GM23338 (cell line): ENCODE results near the gene ABAT. TPM values are rescaled to one million over a fixed set of nuclear protein-coding genes. Genes with fewer than 3 reads are reported as not detected.

Source experiments
- ATAC-seq: fragments of 200-7000 bp; cut with Tn5 transposase; 3 replicates; pipeline ENCODE4 v1.9.1; 2020
- DNase-seq: peaks from one replicate; pipeline ENCODE4 v3.0.0-alpha.2; 2015; ENCODE audit warnings: low spot score
- H2AFZ ChIP-seq: fragments of 200-600 bp; sonication (generic); 2 replicates; pipeline ENCODE4 v1.8.0; 2016; ENCODE audit warnings: antibody characterized with exemption, mild to moderate bottlenecking, moderate library complexity
- H3F3A ChIP-seq: fragments of 200-600 bp; sonication (generic); replicated peaks from 2 replicates; pipeline ENCODE4 v1.8.0; 2017; ENCODE audit warnings: antibody characterized with exemption, mixed run types, low read depth
- H3K27ac ChIP-seq: fragments of 200-600 bp; sonication (generic); 2 replicates; pipeline ENCODE4 v1.6.1; 2016; ENCODE audit warnings: low read depth
- H3K27me3 ChIP-seq: fragments of 200-600 bp; sonication (generic); 2 replicates; pipeline ENCODE4 v1.8.0; 2016; ENCODE audit warnings: mild to moderate bottlenecking, mixed run types, moderate library complexity; ENCODE audit not compliant: insufficient read depth
- H3K36me3 ChIP-seq: fragments of 200-600 bp; sonication (generic); 2 replicates; pipeline ENCODE4 v1.8.0; 2016; ENCODE audit warnings: mild to moderate bottlenecking; ENCODE audit not compliant: insufficient read depth
- H3K4me1 ChIP-seq: fragments of 200-600 bp; sonication (generic); 2 replicates; pipeline ENCODE4 v1.8.0; 2016; ENCODE audit warnings: mild to moderate bottlenecking, moderate library complexity; ENCODE audit not compliant: insufficient read depth
- H3K4me2 ChIP-seq: fragments of 200-600 bp; sonication (generic); 2 replicates; pipeline ENCODE4 v1.7.1; 2017; ENCODE audit warnings: mixed run types
- H3K4me3 ChIP-seq: fragments of 200-600 bp; sonication (generic); 2 replicates; pipeline ENCODE4 v1.6.1; 2016; ENCODE audit warnings: mixed run types
- H3K79me2 ChIP-seq: fragments of 200-600 bp; sonication (generic); replicated peaks from 2 replicates; pipeline ENCODE4 v1.8.0; 2017; ENCODE audit warnings: mild to moderate bottlenecking; ENCODE audit not compliant: insufficient read depth
- H3K9me2 ChIP-seq: fragments of 200-600 bp; sonication (generic); 2 replicates; pipeline ENCODE4 v1.8.0; 2017; ENCODE audit not compliant: insufficient read depth
- H4K20me1 ChIP-seq: fragments of 200-600 bp; sonication (generic); replicated peaks from 2 replicates; pipeline ENCODE4 v1.8.0; 2017; ENCODE audit warnings: mild to moderate bottlenecking; ENCODE audit not compliant: insufficient read depth
- H3K27ac Mint-ChIP-seq: 2 replicates; pipeline ENCODE4 v1.8.0; 2020; ENCODE audit warnings: inconsistent platforms, mild to moderate bottlenecking, moderate library complexity, mixed read lengths
- H3K27me3 Mint-ChIP-seq: 3 replicates; pipeline ENCODE4 v1.8.0; 2022; ENCODE audit warnings: low read depth, mild to moderate bottlenecking, moderate library complexity, mixed read lengths, inconsistent platforms; ENCODE audit not compliant: insufficient read depth, poor library complexity
- H3K36me3 Mint-ChIP-seq: 3 replicates; pipeline ENCODE4 v1.8.0; 2021; ENCODE audit warnings: low read depth, mild to moderate bottlenecking, inconsistent platforms, moderate library complexity, mixed read lengths
- H3K4me1 Mint-ChIP-seq: 3 replicates; pipeline ENCODE4 v1.8.0; 2020; ENCODE audit warnings: mild to moderate bottlenecking, inconsistent platforms, mixed read lengths
- H3K4me3 Mint-ChIP-seq: 3 replicates; pipeline ENCODE4 v1.8.0; 2021; ENCODE audit warnings: moderate library complexity, mild to moderate bottlenecking, inconsistent platforms, mixed read lengths
- H3K9me3 Mint-ChIP-seq: 3 replicates; pipeline ENCODE4 v1.8.0; 2020; ENCODE audit warnings: moderate library complexity, mild to moderate bottlenecking, inconsistent platforms, mixed read lengths
- CREB1 ChIP-seq: fragments of 250-450 bp; sonication (Bioruptor Pico); IDR thresholded peaks from 2 replicates; pipeline ENCODE4 v1.5.0; 2020; ENCODE audit warnings: low read depth, mild to moderate bottlenecking, moderate library complexity
- EZH2phosphoT487 ChIP-seq: fragments of 200-600 bp; sonication (generic); IDR thresholded peaks from one replicate; pipeline ENCODE4 v1.8.1; 2018; ENCODE audit warnings: antibody characterized with exemption; ENCODE audit not compliant: unreplicated experiment
- NANOG ChIP-seq: IDR thresholded peaks from 2 replicates; pipeline ENCODE4 v1.6.1; 2016; ENCODE audit warnings: antibody characterized with exemption, borderline replicate concordance
- STAT1 ChIP-seq: IDR thresholded peaks from one replicate; pipeline ENCODE4 v1.6.1; 2016; ENCODE audit warnings: antibody characterized with exemption; ENCODE audit not compliant: unreplicated experiment
- ZNF114 ChIP-seq: fragments of 250-450 bp; sonication (Bioruptor Pico); IDR thresholded peaks from 2 replicates; pipeline ENCODE4 v1.5.0; 2020; ENCODE audit warnings: mild to moderate bottlenecking, moderate library complexity
- ZNF331 ChIP-seq: fragments of 250-450 bp; sonication (Bioruptor Pico); IDR thresholded peaks from 2 replicates; pipeline ENCODE4 v1.5.0; 2020; ENCODE audit warnings: low read depth, mild to moderate bottlenecking, moderate library complexity
- polyA plus RNA-seq: library from polyadenylated mRNA; unstranded; fragments of >200 nt; fragmentation: Nextera tagmentation; extraction: Ambion mirVana; gene quantifications from 2 replicates; pipeline ENCODE4 v1.2.1, GENCODE V29; 2016
- total RNA-seq: library from RNA; depleted of rRNA; stranded (reverse); fragments of >200 nt; shearing (Covaris generic); gene quantifications from 2 replicates; pipeline ENCODE4 v1.2.3, GENCODE V29; 2014
- TF ChIP-seq, protein P1 (sequence below): fragments of 250-450 bp; sonication (Bioruptor Pico); IDR thresholded peaks from 2 replicates; pipeline ENCODE4 v1.5.0; 2020; ENCODE audit warnings: mild to moderate bottlenecking, moderate library complexity
- TF ChIP-seq, protein P2 (sequence below): IDR thresholded peaks from one replicate; pipeline ENCODE4 v1.6.1; 2018; ENCODE audit warnings: antibody characterized with exemption; ENCODE audit not compliant: unreplicated experiment
- TF ChIP-seq, protein P3 (sequence below): IDR thresholded peaks from 2 replicates; pipeline ENCODE4 v1.6.1; 2016; ENCODE audit warnings: antibody characterized with exemption

The ABAT gene
- total and polyA plus RNA-seq, 2 experiments from 2014 or later: 4.4 to 8.8 TPM

DNA sequence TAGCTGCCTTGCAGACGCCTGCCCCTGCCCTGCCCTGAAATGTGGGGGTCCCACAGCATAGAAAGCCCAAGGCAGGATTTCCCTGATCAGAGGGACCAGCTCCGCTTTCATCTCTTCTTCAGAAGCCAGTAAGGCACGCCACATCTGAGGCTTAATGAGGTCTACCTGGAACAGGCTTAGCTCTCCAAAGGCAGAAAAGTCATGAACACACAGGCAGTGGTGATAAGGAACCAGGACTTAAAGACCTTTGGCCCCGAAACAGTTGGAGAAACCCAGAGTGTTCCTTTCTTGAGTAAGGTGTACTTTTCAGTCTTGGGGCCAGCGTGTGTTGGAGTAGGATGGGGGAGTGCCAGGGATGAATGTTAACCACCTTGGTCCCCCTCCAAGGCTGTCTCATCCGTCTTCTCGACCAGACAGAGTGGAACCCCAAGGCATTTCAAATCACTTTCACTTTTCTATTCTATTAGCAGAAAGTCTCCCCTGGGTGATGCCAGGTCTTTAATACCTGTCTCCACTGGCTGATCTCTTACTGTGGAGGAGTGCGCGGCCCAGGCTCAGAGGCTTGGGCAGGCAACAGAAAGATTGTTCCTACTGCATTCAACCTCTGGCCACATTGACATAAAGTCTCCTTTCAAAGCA is 79.1 kb downstream of the ABAT start:
- no peaks in the 10 kb centered on the region for H3K79me2 ChIP-seq
- ATAC-seq (no peak), DNase-seq (no peak)
- H2AFZ ChIP-seq: no peak overlapping the region
- no peaks in the 10 kb centered on the region for H4K20me1 ChIP-seq
- Mint-ChIP-seq H3K27ac (no peak overlapping the region), H3K4me3 (no peak overlapping the region), H3K27me3 (no peaks in the 10 kb centered on the region), H3K9me3 (no peaks in the 10 kb centered on the region), H3K36me3 (no peaks in the 10 kb centered on the region), H3K4me1 (no peaks in the 10 kb centered on the region)
- no peak overlapping the region for H3K4me3 ChIP-seq
- H3K27ac ChIP-seq: no peak overlapping the region
- no peaks in the 10 kb centered on the region for H3F3A ChIP-seq
- no peaks in the 10 kb centered on the region for H3K27me3 ChIP-seq
- no peaks in the 10 kb centered on the region for H3K4me1 ChIP-seq
- TF ChIP-seq, protein P1, sequence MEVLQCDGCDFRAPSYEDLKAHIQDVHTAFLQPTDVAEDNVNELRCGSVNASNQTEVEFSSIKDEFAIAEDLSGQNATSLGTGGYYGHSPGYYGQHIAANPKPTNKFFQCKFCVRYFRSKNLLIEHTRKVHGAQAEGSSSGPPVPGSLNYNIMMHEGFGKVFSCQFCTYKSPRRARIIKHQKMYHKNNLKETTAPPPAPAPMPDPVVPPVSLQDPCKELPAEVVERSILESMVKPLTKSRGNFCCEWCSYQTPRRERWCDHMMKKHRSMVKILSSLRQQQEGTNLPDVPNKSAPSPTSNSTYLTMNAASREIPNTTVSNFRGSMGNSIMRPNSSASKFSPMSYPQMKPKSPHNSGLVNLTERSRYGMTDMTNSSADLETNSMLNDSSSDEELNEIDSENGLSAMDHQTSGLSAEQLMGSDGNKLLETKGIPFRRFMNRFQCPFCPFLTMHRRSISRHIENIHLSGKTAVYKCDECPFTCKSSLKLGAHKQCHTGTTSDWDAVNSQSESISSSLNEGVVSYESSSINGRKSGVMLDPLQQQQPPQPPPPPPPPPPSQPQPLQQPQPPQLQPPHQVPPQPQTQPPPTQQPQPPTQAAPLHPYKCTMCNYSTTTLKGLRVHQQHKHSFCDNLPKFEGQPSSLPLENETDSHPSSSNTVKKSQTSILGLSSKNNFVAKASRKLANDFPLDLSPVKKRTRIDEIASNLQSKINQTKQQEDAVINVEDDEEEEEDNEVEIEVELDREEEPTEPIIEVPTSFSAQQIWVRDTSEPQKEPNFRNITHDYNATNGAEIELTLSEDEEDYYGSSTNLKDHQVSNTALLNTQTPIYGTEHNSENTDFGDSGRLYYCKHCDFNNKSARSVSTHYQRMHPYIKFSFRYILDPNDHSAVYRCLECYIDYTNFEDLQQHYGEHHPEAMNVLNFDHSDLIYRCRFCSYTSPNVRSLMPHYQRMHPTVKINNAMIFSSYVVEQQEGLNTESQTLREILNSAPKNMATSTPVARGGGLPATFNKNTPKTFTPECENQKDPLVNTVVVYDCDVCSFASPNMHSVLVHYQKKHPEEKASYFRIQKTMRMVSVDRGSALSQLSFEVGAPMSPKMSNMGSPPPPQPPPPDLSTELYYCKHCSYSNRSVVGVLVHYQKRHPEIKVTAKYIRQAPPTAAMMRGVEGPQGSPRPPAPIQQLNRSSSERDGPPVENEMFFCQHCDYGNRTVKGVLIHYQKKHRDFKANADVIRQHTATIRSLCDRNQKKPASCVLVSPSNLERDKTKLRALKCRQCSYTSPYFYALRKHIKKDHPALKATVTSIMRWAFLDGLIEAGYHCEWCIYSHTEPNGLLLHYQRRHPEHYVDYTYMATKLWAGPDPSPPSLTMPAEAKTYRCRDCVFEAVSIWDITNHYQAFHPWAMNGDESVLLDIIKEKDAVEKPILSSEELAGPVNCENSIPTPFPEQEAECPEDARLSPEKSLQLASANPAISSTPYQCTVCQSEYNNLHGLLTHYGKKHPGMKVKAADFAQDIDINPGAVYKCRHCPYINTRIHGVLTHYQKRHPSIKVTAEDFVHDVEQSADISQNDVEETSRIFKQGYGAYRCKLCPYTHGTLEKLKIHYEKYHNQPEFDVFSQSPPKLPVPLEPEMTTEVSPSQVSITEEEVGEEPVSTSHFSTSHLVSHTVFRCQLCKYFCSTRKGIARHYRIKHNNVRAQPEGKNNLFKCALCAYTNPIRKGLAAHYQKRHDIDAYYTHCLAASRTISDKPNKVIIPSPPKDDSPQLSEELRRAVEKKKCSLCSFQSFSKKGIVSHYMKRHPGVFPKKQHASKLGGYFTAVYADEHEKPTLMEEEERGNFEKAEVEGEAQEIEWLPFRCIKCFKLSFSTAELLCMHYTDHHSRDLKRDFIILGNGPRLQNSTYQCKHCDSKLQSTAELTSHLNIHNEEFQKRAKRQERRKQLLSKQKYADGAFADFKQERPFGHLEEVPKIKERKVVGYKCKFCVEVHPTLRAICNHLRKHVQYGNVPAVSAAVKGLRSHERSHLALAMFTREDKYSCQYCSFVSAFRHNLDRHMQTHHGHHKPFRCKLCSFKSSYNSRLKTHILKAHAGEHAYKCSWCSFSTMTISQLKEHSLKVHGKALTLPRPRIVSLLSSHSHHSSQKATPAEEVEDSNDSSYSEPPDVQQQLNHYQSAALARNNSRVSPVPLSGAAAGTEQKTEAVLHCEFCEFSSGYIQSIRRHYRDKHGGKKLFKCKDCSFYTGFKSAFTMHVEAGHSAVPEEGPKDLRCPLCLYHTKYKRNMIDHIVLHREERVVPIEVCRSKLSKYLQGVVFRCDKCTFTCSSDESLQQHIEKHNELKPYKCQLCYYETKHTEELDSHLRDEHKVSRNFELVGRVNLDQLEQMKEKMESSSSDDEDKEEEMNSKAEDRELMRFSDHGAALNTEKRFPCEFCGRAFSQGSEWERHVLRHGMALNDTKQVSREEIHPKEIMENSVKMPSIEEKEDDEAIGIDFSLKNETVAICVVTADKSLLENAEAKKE (CRISPR knock-in tag): no peak
- TF ChIP-seq, protein P2, sequence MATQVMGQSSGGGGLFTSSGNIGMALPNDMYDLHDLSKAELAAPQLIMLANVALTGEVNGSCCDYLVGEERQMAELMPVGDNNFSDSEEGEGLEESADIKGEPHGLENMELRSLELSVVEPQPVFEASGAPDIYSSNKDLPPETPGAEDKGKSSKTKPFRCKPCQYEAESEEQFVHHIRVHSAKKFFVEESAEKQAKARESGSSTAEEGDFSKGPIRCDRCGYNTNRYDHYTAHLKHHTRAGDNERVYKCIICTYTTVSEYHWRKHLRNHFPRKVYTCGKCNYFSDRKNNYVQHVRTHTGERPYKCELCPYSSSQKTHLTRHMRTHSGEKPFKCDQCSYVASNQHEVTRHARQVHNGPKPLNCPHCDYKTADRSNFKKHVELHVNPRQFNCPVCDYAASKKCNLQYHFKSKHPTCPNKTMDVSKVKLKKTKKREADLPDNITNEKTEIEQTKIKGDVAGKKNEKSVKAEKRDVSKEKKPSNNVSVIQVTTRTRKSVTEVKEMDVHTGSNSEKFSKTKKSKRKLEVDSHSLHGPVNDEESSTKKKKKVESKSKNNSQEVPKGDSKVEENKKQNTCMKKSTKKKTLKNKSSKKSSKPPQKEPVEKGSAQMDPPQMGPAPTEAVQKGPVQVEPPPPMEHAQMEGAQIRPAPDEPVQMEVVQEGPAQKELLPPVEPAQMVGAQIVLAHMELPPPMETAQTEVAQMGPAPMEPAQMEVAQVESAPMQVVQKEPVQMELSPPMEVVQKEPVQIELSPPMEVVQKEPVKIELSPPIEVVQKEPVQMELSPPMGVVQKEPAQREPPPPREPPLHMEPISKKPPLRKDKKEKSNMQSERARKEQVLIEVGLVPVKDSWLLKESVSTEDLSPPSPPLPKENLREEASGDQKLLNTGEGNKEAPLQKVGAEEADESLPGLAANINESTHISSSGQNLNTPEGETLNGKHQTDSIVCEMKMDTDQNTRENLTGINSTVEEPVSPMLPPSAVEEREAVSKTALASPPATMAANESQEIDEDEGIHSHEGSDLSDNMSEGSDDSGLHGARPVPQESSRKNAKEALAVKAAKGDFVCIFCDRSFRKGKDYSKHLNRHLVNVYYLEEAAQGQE: no peak
- no peak for TF ChIP-seq EZH2phosphoT487
- TF ChIP-seq CREB1: no peak
- TF ChIP-seq ZNF114 (CRISPR knock-in tag): no peak
- no peak for TF ChIP-seq STAT1
- TF ChIP-seq NANOG: no peak
- TF ChIP-seq, protein P3, sequence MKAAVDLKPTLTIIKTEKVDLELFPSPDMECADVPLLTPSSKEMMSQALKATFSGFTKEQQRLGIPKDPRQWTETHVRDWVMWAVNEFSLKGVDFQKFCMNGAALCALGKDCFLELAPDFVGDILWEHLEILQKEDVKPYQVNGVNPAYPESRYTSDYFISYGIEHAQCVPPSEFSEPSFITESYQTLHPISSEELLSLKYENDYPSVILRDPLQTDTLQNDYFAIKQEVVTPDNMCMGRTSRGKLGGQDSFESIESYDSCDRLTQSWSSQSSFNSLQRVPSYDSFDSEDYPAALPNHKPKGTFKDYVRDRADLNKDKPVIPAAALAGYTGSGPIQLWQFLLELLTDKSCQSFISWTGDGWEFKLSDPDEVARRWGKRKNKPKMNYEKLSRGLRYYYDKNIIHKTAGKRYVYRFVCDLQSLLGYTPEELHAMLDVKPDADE: no peak
- TF ChIP-seq ZNF331 (CRISPR knock-in tag): no peak
- no peak overlapping the region for H3K4me2 ChIP-seq
- H3K9me2 ChIP-seq: no peaks in the 10 kb centered on the region
- H3K36me3 ChIP-seq: no peaks in the 10 kb centered on the region
